Stimulated activated CD8-positive, alpha-beta memory T cell treated with anti-CD3 and anti-CD28 coated beads, Interleukin-12 subunit alpha, Interleukin-12 subunit beta, amount 100 ng/mL, for 1 hour (primary cell): ENCODE measurements around the gene ESAM.
A peak's percentile ranks its signal among the peaks of the same experiment; 100 is the strongest.
"Not testable (repeated sequence)": the region's sequence is repeated elsewhere in the genome, so short reads cannot be mapped to it uniquely, and the experiment has no call there.

Experiments used
- DNase-seq: peaks from one replicate; pipeline ENCODE4 v3.0.0-alpha.2; 2020; ENCODE audit warnings: low read depth

ESAM gene

DNA sequence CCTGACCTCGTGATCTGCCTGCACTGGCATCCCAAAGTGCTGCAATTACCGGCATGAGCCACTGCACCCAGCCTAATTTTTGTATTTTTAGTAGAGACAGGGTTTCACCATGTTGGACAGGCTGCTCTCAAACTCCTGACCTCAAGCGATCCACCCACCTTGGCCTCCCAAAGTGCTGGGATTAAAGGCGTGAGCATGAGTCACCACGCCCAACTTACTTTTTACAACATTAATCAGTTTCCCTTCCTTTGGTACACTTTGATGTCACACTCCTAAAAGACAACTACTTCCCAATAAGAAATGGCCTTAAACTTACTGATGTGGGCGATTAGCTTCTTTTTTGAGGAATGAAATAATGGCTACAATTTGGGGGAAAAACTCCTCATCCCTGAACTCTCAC, 8.9 kb upstream of the ESAM start:
- DNase-seq = not testable (repeated sequence)

- no peak for DNase-seq
Measured at GRCh38 chr11:124769806-124770774, 8.0 kb upstream of the ESAM start.

- no peak for DNase-seq
Measured at GRCh38 chr11:124768914-124769313, 6.8 kb upstream of the ESAM start.

- DNase-seq = no peak
Measured at GRCh38 chr11:124766156-124766555, 4.1 kb upstream of the ESAM start.

- peak; percentile 79 for DNase-seq
Measured at GRCh38 chr11:124763156-124763947, 1.3 kb upstream of the ESAM start.

GRCh38 chr11:124762624-124763155, 600 bp upstream of the ESAM start:
- DNase-seq = no peak

GRCh38 chr11:124761301-124762104, 587 bp downstream of the ESAM start:
- DNase-seq = no peak

DNA sequence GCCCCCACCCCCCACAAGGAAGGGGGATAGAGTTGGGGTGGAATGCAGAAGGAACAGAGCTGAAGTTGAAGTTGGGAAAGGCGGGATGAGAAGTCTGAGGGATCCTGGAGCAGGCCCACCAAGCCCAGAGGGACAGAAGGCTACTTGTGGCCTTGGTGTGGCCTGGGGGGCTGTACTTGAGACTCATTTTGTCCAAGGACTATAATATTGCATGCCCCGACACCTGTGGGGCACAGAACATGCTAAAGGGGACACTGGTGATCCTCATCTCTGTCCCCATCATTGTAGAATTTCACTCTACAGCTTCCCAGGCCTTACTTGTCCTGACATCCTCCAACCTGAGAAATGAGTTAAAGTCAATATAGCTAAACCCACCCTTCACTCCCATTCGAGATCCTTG, 1.3 kb downstream of the ESAM start:
- no peak for DNase-seq

DNA sequence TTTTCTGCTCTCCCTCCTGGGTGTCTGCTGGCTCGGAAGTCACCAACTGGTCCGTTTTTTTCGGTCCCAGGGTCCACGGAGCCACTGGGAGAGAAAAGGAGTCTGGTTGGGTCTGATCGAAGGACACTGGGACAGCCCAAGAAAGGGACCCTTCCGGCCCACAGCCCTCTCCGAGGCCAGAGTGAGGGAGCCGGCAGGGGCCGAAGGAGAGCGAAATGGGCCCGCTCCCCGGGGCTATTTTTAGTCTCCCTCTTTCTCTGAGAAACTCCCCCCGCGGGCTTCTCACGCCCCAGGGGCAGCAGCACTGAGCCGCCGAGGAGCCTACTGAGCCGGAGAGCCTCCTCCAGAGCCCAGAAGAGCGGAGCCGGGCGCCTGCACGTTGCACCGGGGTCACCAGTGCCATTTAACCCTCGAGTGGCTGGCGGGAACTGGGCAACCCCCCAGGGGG, 1.9 kb downstream of the ESAM start:
- no peak for DNase-seq

GRCh38 chr11:124759266-124760204, 2.6 kb downstream of the ESAM start:
- no peak for DNase-seq

DNA sequence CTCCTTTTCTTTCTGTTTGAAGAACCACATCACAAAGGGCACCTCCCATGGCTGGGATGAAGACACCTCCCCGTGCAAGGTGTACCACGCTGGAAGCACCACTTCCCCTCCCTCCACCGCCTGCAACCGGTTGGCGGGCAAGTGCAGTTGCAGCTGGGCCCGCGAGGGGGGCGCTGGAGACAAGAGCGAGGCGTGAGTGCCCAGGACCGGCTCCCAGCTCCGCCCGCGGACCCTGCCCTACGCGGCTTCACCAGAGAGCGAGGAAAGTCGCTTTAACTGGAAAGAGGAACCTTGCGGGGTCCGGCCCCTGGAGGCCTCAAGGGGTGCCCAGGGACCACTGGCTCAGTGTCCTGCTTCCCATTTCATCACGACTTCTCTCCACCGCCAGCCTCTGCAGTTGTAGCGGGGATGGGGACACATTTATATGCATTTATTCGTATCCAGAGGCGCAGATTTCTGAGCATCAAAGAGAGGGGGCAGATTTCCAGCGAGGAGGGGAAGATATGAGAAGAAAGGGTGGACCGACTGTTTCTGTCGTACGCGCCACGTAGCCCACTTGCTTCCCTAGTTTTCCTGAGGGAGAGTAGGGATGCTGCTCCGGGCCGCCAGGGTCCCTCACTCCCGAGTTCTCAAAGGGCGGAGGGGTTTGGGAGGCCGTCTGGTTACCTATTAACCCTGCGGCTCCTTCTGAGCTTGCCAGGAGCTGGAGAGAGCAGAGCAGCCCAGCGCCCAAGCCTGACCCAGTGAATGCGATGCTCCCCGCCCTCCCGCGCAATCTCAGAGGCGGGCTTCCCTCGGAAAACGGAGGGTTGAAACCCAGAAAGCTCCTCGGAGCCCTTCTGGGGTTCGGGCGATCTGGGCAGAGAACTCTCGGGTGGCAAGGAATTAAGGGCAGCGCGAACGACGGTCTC, 3.5 kb downstream of the ESAM start:
- DNase-seq = peak; percentile 24

DNA sequence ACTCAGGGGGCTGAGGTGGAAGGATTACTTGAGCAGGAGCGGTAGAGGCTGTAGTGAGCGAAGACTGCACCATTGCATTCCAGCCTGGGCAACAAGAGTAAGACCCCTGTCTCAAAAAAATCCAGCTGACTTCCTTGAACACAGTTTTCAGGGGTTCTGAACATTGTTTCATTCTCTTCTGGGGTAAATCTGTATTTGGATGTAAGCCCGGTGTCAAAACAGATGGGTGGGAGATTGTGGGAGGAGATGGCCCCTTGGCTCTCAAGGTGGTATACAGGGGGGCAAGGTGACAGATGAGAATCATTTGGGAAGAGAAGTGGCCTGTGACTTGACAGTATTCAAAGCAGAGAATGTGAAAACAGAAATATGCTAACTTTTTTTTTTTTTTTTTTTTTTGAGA, 4.8 kb downstream of the ESAM start:
- no peak for DNase-seq

- DNase-seq = no peak
Measured at GRCh38 chr11:124756753-124757227, 5.3 kb downstream of the ESAM start.

DNA sequence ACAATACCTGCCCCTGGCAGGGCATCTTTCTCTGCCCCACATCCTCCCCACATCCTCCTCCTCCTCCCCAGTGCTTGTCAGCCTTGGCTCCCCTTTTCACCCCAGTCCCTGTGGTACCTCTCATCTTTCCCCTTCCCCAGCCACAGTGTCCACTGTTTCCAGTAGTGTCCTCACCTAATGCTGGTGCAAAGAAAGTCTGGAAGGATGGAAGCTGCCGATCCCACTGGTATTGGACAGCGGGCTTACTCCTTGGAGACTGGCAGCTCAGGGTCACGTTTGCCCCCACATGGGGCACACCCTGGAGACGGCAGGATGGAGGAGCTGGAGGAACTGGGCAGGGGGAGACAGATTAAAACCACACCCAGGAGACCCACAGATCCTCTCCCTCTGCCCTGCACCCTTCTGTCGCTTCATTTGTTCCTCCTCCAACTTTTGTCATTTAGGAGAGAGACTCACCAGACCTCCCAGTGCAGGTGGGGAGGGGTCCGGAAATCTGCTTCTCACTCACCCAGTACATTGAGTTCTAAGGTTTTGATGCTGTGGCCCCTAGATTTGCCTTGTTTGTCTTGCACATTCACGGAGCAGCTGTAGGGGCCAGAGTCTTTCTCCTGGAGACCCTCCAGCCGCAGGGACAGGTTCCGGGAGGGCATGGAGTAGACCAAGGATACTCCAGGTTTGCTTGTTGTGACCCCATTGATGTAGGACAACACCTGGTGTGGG, 5.9 kb downstream of the ESAM start:
- no peak for DNase-seq

- DNase-seq = no peak
Measured at GRCh38 chr11:124754710-124755109, 7.4 kb downstream of the ESAM start.

DNA sequence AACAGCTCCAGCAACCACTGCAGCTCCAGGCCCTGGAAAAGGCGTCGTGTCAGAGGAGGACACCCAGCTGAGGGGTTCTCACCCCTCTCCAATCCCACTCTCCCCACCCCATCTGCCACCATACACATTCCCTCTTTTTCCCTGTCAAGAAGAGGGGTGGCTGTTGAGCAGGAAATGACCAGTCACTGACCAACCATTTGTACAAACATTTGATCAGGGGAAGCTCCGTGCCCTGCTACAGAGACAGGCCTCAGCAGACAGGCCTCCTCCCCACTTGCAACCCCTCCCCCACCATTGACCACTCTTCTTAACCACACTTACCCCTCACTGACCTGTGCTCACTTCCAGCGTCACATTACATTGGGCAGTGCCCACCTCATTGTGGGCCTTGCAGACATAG, 7.8 kb downstream of the ESAM start:
- no peak for DNase-seq

DNA sequence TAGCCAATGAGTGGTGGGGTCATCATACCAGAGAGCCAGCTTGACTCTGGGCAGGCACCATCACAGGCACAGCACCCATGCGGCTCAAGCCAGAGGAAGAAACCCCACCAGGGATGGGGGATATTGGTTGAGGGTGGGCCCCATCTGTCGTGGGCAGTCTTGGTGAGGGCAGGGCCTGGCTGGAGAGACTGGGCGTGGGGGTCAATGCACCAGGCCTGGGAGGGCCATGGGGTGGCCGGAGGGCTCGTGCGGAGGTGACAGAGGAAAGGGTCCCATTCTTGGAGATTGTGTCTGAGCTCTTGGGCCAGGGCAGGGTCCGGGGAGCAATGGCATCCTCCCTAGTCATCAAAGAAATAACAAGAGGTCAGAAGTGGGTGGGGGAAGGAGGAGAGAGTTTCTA, 8.5 kb downstream of the ESAM start:
- DNase-seq = no peak

GRCh38 chr11:124753205-124753604, 8.9 kb downstream of the ESAM start:
- no peak for DNase-seq
